Activated CD8-positive, alpha-beta memory T cell treated with anti-CD3 and anti-CD28 coated beads, Interleukin-2, amount 50 U/mL, for 4 hours (primary cell): ENCODE data around the gene RGL4.
"Not testable (repeated sequence)": the region's sequence is repeated elsewhere in the genome, so short reads cannot be mapped to it uniquely, and the experiment has no call there.

ENCODE experiments used
- DNase-seq: peaks from one replicate; pipeline ENCODE4 v3.0.0-alpha.2; 2020

RGL4 gene, protein sequence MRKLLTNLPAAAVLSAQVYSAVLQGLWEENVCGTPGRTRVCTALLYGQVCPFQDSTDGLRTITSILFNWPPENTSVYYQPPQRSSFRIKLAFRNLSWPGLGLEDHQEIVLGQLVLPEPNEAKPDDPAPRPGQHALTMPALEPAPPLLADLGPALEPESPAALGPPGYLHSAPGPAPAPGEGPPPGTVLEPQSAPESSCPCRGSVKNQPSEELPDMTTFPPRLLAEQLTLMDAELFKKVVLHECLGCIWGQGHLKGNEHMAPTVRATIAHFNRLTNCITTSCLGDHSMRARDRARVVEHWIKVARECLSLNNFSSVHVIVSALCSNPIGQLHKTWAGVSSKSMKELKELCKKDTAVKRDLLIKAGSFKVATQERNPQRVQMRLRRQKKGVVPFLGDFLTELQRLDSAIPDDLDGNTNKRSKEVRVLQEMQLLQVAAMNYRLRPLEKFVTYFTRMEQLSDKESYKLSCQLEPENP

DNA sequence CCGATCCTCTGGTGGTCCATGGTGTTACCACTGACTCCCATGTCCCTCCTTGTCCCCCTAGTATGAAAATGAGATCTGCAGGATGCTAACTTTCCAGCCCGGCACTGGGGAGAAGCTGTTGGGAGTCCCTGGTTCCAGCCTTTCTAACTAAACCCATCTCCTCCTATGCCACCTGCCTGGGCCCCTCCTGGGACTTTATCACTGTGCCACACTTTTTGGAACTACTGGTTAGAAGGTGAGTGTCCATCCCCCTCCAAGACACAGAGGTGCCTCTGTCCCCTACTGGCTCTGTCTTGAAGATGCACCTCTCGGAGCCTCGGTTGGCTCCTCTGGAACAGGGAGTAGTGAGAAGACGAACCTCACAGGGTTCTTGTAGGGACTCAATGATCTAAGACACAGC lies at the start of gene RGL4:
Gene RGL4 (plus strand): TSS at position 301 of the 400 bp plus-strand sequence. CDS start 1,018 bp downstream, outside the sequence.
- DNase-seq: no peak

DNA sequence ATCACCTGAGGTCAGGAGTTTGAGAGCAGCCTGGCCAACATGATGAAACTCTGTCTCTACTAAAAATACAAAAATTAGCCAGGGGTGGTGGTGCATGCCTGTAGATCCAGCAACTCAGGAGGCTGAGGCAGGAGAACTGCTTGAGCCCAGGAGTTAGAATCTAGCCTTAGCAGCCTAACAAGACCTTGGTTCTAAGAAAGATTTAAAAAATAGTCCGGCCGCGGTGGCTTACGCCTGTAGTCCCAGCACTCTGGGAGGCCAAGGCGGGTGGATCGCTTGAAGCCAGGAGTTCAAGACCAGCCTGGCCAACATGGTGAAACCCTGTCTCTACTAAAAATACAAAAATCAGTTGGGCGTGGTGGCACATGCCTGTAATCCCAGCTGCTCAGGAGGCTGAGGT lies 44.3 kb upstream of the RGL4 start:
- DNase-seq: not testable (repeated sequence)

DNA sequence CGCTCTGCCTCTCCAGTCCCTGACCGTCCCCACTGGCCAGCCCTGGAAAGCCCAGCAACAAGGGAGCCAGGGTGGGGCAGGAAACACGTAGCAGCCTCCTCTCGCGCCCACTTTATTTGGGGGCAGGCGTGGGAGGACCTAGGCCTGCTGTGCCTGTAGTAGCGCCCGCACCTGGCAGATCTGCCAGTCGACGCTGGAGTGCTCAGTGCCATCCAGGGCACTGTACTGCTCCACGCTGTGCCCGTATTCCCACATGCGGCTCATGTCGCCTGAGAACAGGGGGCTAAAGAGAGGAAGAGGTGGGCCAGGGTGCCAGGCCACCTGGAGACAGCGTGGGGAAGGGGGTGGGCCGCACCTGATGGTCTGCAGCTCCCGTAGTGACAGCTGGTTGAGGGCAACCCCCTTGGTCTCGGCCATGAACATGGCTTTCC lies 41.7 kb upstream of the RGL4 start:
- DNase-seq: no peak

DNA sequence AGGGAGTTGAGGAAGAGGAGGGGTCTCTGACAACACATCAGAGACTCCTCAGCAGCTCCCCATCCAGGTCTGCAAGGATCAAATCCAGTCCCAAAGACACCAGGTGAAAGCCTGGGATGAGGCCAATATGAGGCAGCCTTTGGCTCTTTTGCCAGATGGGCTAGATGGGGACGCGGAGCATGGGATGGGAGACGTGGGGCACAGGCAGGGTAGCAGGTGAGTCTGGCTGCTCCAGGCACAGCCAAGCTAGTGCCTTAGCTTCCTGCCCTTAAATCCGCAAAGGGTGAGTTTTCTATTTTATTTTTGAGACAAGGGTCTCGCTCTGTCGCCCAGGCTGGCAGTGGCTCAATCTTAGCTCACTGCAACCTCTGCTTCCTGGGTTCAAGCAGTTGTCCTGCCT lies 39.1 kb upstream of the RGL4 start:
- no peak for DNase-seq

DNA sequence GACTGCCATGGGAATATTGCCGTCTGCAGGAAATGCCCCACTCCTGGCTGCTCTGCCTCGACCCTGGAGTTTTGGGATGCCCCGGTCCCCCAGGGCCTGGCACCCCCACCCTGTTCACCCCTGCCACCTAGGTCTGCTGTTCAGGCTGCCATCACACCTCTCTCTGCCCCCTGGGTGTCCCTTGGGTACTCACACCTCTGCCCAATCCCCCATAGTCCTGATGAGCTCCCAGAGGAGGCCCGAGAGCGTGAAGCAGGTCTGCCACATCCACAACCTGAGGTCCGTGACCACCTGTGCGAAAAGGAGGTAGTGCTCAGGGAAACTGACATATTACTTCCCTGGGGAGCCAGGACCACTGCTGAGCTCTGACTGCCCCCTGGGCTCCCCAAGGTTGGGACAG lies 38.5 kb upstream of the RGL4 start:
- DNase-seq: no peak

DNA sequence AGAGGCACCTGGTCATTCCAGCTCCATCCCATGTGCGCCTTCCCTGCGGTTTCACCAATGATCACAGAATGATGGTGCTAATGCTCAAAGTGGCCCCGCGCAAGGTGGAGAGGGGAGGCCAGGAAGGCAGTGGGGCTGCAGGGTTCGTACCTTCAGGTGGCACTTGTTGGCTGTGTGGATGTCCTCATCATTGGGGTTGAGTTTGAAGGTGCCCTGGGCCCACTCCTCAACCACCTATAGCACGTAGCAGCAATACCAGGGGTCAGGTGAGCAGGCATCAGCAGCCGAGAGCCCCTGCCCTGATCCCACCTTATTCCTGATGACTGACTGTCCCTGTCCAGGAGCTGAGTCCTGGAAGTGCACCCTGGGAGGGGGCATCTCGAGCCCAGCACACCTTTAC lies 38.1 kb upstream of the RGL4 start:
- DNase-seq: no peak

DNA sequence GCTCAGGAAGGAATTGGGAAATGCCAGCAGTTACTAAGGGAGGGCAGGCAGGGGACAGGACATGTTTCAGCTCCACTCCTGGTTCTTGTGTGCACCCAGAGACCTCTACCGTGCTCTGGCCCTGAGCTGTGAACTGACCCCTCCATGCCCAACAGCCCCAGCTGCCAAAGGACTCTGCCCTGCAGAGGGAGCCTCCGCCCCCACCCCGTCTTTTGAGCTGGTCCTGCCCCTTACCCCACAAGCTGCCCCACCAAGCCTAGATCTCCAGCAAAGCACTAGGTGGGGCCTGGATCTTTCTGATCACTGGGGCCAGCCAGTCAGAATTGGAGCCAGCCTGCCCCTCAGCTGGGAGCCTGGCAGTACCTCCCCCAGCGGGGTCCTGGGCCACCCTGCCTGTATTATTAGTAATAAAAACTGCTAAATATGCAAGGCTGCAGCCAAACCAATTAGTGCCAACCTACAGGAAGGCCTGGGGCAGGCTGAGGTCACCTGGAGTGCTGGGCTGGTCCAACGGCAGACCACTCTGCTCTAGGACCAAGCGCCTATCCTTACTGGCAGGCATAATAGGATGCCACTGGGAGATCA lies 34.8 kb upstream of the RGL4 start:
- no peak for DNase-seq

DNA sequence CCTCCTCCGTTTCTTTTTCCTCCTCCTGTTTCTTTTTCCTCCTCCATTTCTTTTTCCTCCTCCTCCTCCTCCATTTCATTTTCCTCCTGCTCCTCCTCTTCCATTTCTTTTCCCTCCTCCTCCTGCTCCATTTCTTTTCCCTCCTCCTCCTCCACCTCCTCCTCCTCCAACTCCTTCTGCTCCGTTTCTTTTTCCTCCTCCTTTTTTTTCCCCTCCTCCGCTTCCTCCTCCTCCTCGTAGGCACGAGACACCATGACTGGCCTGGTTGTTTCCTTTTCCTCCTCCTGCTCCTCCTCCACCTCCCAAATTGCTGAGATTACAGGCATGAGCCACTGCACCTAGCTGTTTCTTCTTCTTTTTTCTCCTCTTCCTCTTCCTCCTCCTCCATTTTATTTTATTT lies 33.1 kb upstream of the RGL4 start:
- no peak for DNase-seq

DNA sequence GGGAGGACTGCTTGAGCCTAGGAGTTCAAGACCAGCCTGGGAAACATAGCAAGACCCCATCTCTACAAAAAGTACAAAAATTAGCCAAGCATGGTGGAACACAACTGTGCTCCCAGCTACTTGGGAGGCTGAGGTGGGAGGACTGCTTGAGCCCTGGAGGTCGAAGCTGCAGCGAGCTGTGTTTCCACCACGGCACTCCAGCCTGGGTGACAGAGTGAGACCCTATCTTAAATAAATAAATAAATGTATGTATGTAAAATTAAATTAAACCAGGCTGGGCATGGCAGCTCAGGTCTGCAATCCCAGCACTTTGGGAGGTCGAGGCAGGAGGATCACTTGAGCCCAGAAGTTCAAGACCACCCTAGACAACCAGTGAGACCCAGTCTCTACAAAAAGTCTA lies 30.4 kb upstream of the RGL4 start:
- DNase-seq: not testable (repeated sequence)

DNA sequence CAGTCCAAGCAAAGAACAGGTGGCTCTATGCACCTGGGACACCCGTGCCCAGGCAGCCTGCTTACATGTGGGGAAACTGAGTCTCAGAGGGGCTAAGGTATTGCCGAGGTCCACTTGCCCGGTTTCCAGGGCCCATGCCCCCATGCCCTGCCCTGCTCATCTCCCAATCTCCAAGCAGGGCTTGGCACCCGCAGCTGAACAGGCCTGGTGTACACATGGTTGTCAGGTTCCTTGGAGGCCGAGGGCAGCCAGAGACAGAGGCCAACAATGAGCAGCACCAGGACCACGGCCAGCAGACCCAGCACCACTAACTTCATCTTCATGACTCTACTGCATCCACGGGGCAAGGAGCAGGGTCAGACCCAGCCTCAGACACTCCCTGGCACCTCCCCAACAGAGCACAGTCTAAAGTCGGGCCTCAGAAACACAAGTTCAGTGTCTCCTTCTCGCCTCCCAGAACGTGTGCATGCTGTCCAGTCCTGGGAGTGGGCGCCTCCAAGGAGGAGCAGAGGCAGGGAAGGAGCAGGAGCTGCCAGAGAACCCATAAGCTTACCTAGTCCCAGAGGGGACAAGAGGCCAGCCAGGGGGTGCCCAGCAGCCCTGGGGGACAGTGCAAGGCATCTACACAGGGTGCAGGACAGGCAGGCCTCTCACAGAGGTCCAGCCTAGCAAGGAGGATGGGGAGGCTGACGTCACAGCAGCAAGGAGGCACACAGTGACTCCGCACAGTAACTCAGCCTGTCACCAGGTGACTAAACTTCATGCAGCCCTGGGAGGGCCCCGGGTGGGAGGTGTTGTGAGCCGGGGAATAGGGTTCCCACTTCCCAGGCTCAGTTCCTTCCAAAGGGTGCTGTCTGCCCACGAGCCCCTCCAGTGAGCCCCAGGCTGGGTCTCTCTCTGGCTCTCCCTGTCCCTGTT lies 20.2 kb upstream of the RGL4 start:
- DNase-seq: no peak

DNA sequence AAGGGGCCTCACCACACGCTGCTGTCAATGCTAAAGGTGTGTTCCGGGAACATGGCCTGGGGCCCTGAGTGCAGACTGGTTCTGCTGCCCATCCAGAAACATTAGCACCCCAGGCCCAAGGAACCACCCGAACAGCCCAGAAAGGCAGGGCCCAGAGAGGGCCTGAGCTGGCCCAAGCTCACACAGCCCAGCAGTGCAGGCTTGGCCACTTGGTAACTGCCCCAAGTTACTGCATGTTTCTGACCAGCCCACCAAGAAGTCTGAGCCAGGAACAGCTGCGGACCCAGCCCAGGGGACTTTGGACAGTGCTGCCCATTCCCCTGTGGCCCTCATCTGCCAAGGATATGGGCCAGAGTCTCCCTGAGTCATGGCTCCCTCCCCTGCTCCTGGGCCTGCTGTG lies 19.4 kb upstream of the RGL4 start:
- not testable (repeated sequence) for DNase-seq

DNA sequence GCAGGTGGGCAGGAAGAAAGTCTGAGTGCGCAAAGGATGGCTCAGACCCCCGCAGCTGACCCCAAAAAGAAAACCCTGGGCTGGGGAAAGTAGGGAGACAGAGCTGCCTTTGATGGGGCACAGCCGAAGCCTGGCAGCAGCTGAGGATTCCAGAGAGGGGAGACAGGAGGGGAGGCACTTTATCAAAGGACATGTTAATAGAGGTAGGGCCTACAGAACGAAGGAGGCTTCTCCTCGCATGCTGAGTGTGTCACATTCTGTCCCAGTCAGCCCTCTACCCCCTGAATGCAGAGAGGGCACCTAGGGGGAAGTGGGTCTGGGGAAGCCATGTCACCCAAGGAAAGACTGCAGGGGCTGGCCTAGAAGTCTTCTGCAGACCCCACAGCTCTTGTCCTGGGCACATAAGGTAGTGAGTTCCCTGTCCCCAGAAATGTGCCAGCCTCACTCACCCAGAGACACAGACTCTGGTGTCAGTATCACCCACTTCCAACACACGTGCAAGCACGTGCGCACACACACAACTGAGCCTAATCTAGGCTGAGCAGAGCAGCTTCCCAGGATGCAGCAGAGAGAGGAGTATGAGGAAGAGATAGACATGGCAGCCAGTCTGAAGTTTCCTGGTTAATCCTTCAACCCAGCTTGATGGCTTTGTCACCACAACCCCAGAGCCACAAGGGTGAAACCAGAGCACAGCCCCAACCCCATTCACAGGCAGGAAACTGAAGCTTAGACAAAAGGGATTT lies 18.3 kb upstream of the RGL4 start:
- DNase-seq: not testable (repeated sequence)

DNA sequence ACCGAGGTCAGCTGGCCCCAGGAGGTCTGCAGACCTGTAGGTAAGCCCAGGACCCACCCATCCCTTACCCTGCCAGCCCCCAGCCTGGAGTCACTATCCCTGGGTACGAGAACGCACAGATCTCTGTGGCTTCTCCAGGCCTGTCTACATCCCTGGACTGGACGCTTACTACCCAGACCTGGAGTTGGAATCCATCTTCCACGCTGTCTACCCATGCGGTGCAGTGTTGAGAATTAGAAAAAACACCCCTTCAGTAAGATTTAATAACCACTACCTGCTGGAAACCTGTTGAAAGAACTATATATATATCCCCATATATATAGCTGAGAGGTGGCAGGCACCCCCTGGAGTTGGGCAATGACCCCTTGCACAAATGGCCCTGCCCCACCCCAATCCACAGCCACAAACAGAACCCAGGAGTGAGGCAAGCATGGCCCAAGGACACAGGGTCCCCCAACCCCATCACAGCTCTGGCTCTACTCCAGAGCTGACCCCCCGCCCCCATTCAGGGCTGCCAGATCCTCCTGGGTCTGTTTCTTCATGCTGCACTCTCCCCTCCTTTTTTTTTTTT lies 17.7 kb upstream of the RGL4 start:
- no peak for DNase-seq

DNA sequence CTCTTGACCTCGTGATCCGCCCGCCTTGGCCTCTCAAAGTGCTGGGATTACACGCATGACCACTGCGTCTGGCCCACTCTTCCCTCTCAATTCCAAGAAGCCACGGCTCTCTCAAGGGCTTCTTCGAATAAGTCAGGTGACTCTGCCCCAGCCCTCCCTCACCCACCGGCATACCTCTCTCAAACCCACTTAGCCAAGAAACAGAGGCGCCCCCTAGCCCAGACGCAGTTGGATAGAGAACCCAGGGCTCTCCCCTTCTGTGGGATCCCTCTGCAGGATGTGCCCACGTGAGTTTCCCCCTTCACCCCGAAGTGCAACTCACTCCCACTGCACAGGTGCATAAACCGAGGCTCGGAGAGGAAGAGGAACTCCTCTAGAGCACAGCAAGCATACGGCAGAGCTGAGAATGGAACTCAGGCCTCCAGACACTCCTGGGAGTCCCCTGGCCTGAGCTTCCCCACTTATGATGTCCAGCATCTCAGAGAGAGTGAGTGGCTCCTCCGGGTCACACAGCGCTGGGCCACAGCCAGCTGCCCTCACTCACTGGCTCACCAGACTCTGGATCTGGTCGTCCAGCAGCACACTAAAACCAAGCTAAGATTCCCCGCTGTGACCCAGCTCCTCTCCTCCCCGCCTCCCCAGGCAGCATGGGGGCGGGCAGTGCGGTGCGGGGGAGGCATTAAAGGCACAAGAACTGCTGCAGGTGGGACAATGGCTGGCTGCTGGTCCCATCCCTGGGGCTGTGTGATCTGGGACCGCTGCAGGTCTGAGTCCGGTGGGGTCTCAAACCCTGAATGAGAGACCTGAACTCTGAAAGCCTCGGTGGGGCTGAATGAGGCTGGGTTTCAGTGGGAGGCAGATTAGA lies 16.8 kb upstream of the RGL4 start:
- no peak for DNase-seq

DNA sequence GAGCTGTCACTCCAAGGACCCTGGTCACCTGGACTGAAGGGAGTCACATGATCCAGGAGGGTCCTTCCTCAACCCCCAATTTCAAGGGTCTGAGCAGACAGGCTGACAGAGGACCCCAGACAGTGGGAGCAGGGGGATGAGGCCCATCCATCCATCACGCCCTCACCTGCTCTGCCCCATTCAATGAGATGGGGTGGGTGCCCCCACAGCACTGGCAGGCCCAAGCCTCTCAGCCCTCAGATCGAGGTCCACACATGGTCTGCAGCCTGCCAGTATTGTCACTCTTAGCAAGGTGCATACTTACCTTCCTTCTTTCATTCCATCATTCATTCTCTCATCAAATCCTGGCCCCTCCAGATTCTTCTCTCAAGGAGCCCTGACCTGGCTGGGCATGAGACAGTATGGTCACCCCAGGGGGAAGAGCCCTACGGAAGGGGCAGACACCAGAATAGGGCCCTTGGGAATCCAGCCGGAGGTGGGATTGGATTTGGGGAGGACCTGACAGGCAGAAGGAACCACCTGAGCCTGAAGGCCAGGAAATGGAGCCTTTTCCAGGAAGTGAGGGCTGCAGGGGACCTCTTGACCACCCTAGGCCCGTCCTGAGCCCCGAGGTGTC lies 15.8 kb upstream of the RGL4 start:
- DNase-seq: not testable (repeated sequence)

DNA sequence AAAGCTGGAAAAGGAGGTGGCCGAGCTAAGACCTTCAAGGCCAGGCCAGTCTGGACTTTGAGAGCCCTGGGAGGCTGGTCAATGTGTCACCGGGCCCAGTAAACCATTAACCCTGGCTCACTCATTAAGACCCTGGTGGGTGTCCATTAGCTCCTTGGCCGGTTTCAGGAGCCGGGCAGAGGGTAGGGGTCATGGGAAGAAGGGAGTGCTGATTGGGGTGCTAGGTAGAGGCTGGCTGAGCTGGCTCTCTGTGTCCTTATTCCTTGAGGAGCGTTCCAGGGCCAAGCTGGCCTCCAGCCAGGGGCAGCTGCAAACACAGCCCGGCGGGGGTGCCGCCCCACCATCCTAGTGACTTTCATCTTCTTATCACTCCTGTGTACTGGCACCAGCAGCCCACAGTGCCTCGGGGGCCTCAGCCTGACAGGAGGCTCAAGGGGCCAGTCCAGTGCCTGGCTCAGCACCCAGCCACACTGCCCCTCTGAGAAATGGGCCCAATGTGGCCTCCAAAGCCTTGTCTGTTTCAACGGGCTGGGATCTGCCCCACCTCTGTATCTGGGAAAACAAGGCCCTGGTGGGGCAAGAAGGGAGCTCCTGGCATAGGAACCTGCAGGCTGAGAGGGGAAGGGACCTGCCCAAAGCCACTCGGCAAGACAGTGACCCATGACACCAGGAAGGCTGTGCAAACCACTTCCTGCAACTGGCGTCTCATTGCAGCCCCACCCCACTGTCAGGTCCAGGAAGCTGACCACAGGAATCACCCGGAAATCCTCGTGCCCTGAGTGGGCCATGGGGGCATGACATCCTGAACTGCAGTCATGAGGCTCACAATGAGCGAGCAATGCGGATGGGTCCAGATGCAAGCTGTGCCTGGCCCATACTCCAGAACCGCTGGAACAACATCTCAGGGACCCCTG lies 15.1 kb upstream of the RGL4 start:
- no peak for DNase-seq

DNA sequence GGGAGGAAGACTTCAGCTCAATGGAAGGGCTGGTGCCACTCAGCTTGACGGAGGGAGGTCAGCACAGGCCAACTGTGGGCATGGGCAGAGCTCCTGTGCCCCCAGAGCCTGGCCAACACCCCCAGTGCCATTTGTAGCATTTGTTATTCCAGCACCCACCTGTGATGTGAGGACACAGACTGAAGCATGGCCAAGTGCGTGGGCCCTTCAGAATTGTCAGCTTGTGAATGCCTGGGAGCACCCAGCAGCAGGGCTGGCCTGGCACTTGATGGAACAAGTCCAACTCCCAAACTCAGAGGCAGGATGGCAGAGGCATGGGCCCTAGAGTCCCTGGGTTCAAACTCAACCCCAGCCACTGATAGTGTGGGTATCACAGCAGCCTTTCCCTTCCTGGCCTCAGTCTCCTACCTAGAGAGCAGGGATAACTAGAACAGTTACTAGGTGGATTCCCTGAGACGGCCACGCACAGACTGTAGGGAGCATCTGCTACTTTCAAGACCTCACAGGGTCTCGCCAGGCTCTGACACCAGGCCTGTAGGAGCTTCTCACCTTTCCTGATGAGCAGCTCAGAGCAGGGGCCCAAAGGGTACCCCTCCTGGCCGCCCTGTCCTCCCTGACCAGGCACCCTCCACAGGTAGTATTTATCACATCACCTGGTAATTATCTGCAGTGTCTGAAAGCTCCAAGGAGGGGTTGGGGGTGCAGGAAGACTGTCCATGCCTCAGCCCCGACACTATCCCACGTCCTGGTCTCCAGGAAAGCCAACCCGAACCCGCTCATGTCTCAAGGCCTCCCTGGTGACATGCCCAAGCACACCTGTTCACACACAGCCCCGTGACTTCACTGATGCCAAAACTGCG lies 13.7 kb upstream of the RGL4 start:
- DNase-seq: peak; percentile 1

DNA sequence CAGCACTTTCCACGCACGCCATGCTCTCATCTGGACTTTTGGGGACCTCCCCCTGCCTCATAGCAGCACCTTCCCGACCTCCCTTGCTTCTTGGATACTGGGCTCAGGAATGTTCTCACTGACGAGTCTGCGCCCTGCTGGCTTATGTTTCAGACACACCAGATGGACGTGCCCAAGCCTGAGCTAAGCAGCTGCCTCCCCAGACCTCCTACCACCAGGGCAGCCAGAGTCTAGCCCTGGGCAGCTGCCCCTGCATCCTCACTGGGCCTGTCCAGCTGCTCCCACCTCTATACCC lies 13.2 kb upstream of the RGL4 start:
- peak; percentile 4 for DNase-seq

DNA sequence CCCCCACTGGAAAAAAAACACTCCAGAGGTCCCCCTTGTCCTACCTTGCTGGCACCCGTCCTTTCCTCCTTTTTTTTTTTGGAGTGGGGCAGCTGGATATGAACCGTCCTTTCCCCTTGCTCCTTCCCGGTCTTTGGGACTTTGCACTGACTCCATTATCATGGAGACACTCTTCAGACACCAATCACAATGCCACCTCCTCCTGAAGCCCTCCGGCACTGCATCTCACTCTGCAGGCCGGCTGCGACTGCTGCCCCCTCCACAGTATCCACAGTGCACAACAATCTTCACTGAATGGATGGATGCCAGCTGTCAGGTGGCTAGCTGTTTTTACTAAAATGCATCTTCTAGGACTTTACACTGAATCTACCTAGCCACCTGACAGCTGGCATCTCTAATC lies 12.7 kb upstream of the RGL4 start:
- DNase-seq: no peak
